IPS DF 6.9 (cell line): ENCODE measurements around the gene INSIG1.

ENCODE experiments used
- DNase-seq: peaks from one replicate; pipeline ENCODE4 v3.0.0-alpha.2; 2013; ENCODE audit warnings: low read depth, low spot score
- H3K27ac ChIP-seq: one replicate; pipeline ENCODE4 v1.5.1; 2013; ENCODE audit warnings: low read length, control low read depth
- H3K27me3 ChIP-seq: 2 replicates; pipeline ENCODE4 v1.6.1; 2013; ENCODE audit warnings: mild to moderate bottlenecking, low read length; ENCODE audit not compliant: control insufficient read depth, insufficient read depth
- H3K36me3 ChIP-seq: 2 replicates; pipeline ENCODE4 v1.6.1; 2013; ENCODE audit warnings: low read length; ENCODE audit not compliant: control insufficient read depth, insufficient read depth
- H3K4me1 ChIP-seq: 2 replicates; pipeline ENCODE4 v1.6.1; 2013; ENCODE audit warnings: low read length; ENCODE audit not compliant: control insufficient read depth, insufficient read depth
- H3K4me3 ChIP-seq: 2 replicates; pipeline ENCODE4 v1.5.1; 2013; ENCODE audit warnings: mild to moderate bottlenecking, low read length
- H3K9me3 ChIP-seq: 2 replicates; pipeline ENCODE4 v1.6.1; 2013; ENCODE audit warnings: low read length, inconsistent platforms; ENCODE audit not compliant: control insufficient read depth, insufficient read depth
- WGBS: extraction: QIAGEN DNeasy Blood & Tissue Kit; methylation state at CpG from one replicate; pipeline ENCODE4 v1.1.7; 2013; ENCODE audit warnings: mixed read lengths, missing lambda C conversion rate; ENCODE audit not compliant: insufficient read length, insufficient coverage; 5-methylcytosine and 5-hydroxymethylcytosine counted together

INSIG1 gene

DNA sequence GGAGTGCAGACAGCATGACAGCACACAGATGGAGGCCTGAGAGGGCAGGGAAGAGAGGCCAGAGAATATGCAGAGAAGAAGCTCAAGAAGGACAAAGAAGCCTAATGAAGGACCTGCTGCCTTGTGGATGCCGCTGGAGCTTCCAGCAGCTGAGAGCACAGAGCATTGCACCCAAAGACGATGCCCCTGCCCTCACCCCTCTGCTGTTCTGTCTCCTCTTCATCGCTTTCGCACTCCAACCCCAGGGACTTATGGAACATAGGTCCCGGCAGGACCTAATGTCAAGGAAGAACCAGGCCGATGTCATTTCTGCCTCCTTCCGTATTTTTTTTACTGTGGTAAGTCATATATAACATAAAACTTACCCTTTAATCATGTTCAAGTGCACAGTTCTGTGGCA, 12.3 kb upstream of the INSIG1 start:
- H3K4me3 ChIP-seq, result no peak overlapping the region
- no peak overlapping the region for H3K27ac ChIP-seq
- no peak for DNase-seq
- no peaks in the 10 kb centered on the region for H3K9me3 ChIP-seq
- H3K4me1 ChIP-seq, result no peaks in the 10 kb centered on the region; the same call in 1 of the 2 replicates
- H3K27me3 ChIP-seq, result no peaks in the 10 kb centered on the region
- WGBS, result no CpG with 5 or more reads among the region's 7 CpGs
- H3K36me3 ChIP-seq, result no peaks in the 10 kb centered on the region

DNA sequence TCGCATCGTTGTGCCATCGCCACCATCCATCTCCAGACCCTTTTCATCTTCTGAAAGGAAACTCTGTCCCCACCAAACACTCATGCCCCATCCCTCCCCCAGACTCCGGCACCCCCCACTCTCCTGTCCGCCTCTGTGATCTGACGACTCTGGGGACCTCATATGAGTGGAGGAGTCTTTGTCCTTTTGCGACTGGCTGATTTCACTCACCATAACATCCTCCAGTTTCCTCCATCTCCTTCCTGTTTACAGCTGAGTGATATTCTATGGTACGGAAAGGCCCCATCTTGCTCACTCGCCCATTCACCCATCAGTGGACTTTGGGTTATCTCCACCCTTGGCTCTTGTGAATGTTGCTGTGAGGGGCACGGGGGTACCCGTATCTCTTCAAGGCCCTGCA, 11.8 kb upstream of the INSIG1 start:
- Histone ChIP-seq H3K27ac (no peak overlapping the region), H3K4me3 (no peak overlapping the region), H3K36me3 (no peaks in the 10 kb centered on the region), H3K27me3 (no peaks in the 10 kb centered on the region), H3K9me3 (no peaks in the 10 kb centered on the region), H3K4me1 (no peaks in the 10 kb centered on the region)
- DNase-seq, result no peak
- WGBS, result no CpG with 5 or more reads among the region's 11 CpGs

DNA sequence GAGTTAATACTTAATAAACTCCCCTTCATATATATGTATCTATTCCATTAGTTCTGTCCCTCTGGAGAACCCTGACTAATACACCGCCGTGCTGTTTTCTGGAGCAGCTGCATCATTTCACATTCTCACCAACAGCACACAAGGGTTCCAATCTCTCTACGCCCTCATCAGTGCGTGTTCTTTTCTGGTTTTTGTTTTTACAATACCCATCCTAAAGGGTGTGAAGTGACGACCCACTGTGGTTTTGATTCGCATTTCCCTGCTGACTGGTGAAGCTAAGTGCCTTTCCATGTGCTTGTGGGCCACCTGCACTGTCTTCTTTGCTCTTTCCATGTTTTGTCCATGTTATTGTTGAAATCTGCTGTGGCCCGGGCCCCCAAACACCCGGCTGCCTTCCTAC, 11.0 kb upstream of the INSIG1 start:
- WGBS, result no CpG with 5 or more reads among the region's 8 CpGs
- H3K36me3 ChIP-seq, result no peaks in the 10 kb centered on the region
- no peaks in the 10 kb centered on the region for H3K9me3 ChIP-seq
- no peak for DNase-seq
- no peaks in the 10 kb centered on the region for H3K27me3 ChIP-seq
- no peaks in the 10 kb centered on the region for H3K4me1 ChIP-seq
- no peak overlapping the region for H3K27ac ChIP-seq
- no peak overlapping the region for H3K4me3 ChIP-seq

DNA sequence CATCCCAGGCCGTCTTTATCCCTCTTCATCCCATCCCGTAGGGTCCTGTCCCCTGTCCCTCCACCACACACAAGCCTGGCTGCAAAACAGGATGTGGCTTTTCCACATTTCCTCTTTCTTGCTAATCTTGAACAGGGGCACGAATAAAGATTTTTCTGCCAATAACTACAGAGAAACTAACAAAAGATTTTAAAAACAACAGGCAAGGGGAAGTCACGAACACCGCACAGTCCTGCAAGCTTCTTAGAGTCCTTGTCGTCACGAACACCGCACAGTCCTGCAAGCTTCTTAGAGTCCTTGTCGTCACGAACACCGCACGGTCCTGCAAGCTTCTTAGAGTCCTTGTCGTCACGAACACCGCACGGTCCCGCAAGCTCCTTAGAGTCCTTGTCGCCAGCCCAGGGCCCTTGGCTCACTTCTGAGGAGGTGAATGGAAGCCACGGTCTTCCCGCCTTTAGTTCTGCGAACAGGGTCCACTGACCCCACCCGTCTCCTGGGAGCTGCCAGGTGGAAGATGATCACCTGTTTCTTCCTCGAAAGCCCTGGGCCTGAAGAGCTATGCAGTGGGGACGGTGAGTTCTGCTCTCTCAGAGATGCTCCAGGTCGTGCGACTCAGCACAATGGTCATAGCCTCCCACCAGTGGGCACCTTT, 10.3 kb upstream of the INSIG1 start:
- no peaks in the 10 kb centered on the region for H3K36me3 ChIP-seq
- no peak for DNase-seq
- no CpG with 5 or more reads among the region's 26 CpGs for WGBS
- H3K9me3 ChIP-seq, result no peaks in the 10 kb centered on the region
- no peaks in the 10 kb centered on the region for H3K4me1 ChIP-seq
- H3K27me3 ChIP-seq, result no peaks in the 10 kb centered on the region
- H3K4me3 ChIP-seq, result no peak overlapping the region
- H3K27ac ChIP-seq, result no peak overlapping the region

DNA sequence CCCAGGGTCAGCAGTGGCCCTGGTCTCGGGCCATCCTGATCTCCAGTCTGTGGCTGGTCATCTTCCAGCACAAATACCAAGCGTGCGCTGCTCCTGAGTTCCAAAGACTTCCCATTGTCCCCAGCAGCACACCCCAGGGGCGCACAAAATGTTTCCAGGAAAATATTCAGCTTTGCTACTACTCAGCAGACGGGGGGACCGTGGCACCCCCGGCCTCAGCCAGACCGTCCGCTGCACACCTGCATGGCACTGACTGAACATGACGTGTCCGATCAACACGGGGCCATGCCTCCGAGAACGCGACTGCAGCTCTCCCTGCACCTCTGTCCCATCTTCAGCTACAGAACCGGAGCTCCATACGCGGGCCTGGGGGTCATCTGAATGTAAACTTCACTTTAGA, 9.6 kb upstream of the INSIG1 start:
- no peaks in the 10 kb centered on the region for H3K4me1 ChIP-seq
- no CpG with 5 or more reads among the region's 18 CpGs for WGBS
- H3K9me3 ChIP-seq, result no peaks in the 10 kb centered on the region
- no peak for DNase-seq
- no peaks in the 10 kb centered on the region for H3K27me3 ChIP-seq
- H3K36me3 ChIP-seq, result no peaks in the 10 kb centered on the region
- H3K27ac ChIP-seq, result no peak overlapping the region
- H3K4me3 ChIP-seq, result no peak overlapping the region

DNA sequence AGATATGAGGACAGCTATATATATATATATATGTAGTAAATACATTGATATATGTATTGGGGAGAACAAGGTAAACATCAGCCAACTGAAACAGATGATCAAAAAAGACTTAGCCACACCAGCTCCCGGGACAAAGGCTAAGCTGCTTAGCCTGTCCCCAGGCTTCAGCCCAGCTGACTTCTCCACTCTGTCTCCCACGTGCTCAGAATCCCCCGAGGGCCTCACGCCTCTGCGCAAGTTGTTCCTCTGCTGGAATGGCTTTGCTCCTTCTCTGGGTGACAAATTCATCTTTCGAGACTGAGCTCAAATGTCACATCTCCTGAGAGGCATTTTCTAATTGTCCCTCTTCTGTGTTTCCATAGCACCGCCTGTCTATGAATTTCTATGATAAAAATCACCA, 8.6 kb upstream of the INSIG1 start:
- H3K27ac ChIP-seq, result no peak overlapping the region
- no peak overlapping the region for H3K4me3 ChIP-seq
- H3K9me3 ChIP-seq, result no peaks in the 10 kb centered on the region
- DNase-seq, result no peak
- no peaks in the 10 kb centered on the region for H3K27me3 ChIP-seq
- WGBS, result no CpG with 5 or more reads among the region's 7 CpGs
- no peaks in the 10 kb centered on the region for H3K4me1 ChIP-seq
- no peaks in the 10 kb centered on the region for H3K36me3 ChIP-seq

DNA sequence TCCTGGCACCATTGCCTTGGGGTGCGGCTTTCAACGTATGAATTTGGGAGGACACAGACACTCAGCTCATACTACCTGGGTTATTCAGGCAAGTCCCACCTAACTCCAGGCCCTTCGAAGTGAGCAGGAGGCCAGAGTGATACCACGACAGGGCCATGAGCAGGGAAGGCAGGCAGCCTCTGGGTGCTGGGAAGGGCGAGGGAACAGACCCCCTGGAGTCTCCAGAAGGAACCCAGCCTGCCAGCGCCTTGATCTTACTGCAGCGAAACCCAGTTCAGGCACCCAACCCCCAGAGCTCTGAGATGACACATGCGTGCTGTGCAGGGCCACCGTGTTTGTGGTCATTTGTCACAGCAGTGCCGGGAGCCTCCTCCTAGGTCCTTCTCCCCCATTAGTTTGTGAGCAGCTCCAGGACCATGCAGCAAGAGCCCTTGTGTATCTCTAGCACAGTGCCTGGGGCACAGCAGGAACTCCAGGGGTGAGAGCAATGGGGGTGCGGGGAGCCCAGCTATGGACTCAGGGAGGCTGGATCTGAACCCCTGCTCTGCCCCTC, 7.7 kb upstream of the INSIG1 start:
- WGBS, result no CpG with 5 or more reads among the region's 11 CpGs
- DNase-seq, result no peak
- no peaks in the 10 kb centered on the region for H3K36me3 ChIP-seq

DNA sequence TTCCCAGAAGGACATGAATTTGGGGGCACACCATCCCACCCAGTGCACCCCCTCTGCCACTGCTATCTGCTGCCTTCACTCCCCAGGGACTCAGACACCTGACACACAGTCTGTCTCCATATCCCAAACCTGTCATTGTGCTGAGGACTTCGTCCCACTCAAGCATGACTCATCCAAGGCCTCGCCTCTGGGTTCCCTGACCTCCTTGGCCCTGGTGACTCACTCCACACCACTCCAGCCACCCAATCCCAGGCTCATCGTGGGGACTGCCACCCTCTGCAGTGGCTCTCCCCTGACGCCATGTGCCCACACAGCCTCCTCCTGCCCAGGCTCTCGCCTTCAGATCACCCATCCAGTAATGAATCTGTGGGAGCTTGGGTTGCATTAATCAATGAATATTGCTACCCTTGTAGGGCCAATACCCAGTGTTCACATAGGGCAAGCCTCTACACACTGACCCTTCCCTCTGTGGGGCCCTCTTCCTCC, 6.6 kb upstream of the INSIG1 start:
- H3K27ac ChIP-seq, result no peak overlapping the region
- no peak overlapping the region for H3K4me3 ChIP-seq
- DNase-seq, result no peak
- no peaks in the 10 kb centered on the region for H3K36me3 ChIP-seq
- no CpG with 5 or more reads among the region's 5 CpGs for WGBS
- no peaks in the 10 kb centered on the region for H3K27me3 ChIP-seq
- no peaks in the 10 kb centered on the region for H3K9me3 ChIP-seq
- H3K4me1 ChIP-seq, result no peaks in the 10 kb centered on the region

More for the DNA sequence above, 7.7 kb upstream of the INSIG1 start:
- H3K4me1 ChIP-seq, result no peaks in the 10 kb centered on the region
- no peaks in the 10 kb centered on the region for H3K27me3 ChIP-seq
- no peak overlapping the region for H3K4me3 ChIP-seq
- H3K9me3 ChIP-seq, result no peaks in the 10 kb centered on the region
- H3K27ac ChIP-seq, result no peak overlapping the region

DNA sequence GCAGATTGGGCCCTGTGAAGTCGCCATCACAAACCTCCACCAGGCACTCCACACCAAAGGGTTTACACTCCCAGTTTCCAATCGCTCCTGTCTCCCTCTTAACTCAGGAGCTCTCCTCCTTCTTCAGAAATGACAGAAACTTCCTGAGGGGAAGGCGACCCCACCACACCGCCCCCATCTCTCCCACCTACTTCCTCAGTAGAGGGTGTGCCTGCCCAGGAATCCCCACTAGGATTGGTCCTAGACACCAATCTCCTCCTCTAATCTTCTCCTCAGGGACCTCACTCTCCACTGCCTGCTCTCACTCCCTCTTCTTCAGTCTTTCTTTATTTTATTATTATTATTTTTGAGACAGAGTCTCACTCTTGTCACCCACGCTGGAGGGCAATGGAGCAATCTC, 5.9 kb upstream of the INSIG1 start:
- no peak overlapping the region for H3K4me3 ChIP-seq
- no peaks in the 10 kb centered on the region for H3K9me3 ChIP-seq
- WGBS, result no CpG with 5 or more reads among the region's 5 CpGs
- no peaks in the 10 kb centered on the region for H3K27me3 ChIP-seq
- peaks cover 1% of the 10 kb centered on the region for H3K4me1 ChIP-seq
- H3K27ac ChIP-seq, result no peak overlapping the region
- no peak for DNase-seq
- no peaks in the 10 kb centered on the region for H3K36me3 ChIP-seq

DNA sequence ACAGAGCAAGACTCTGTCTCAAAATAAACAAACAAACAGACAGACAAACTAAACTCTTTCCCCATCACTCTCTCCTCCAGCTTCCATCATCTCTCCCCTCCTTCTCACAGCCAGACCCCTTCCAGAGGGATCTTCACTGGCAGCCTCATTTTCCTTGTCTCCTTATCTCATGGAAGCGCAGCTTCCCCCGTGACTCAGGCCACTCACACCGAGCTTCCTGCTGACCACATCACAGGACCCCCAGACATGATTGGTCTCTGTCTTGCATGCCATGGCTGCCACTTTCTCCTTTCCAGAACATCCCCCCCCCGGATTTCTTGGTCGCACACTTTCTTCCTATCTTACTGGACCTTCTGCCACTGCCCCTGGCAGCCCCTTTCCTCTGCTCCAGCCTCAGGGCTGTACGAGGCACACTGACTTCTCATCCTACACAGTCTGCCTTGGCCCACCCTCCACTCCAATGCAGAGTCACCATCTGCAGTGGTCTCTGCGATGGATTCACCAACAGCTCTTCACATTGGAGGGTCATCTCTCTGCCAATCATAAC, 4.9 kb upstream of the INSIG1 start:
- Histone ChIP-seq H3K36me3 (no peaks in the 10 kb centered on the region), H3K4me1 (peaks cover 4% of the 10 kb centered on the region), H3K4me3 (no peak overlapping the region), H3K9me3 (no peaks in the 10 kb centered on the region), H3K27me3 (no peaks in the 10 kb centered on the region), H3K27ac (no peak overlapping the region)
- DNase-seq, result no peak
- no CpG with 5 or more reads among the region's 7 CpGs for WGBS
